GM21515 (cell line): ENCODE results near the gene MAP2.

ENCODE experiments used
- ATAC-seq: cut with Tn5 transposase; IDR thresholded peaks from one replicate; pipeline ENCODE4 v1.9.1; 2021; ENCODE audit not compliant: unreplicated experiment

The MAP2 gene

DNA sequence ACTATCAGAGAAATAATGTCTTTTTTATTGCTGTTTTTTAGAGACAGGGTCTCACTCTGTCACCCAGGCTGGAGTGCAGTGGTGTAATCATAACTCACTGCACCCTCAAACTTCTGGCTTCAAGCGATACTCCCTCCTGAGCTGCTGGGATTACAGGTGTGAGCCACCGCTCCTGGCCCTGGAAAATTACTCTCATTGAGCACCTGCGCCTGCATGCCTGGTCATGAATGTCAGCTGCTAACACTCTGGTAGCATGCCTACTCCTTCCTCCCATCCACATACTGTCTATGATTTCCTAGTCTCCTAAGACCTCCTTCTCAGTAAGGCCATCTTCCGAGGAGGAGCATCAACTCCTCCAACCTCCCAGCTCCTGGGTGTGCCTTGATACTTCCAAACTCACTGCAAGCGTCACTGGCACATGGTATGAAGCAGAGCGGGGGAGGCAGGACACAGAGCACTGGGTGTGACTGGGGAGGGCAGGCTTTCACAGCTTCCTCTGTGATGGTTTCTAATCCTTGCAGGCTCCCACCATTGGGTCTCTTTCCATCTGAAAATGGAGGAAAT lies 1.6 kb upstream of the MAP2 start:
- no peak for ATAC-seq

DNA sequence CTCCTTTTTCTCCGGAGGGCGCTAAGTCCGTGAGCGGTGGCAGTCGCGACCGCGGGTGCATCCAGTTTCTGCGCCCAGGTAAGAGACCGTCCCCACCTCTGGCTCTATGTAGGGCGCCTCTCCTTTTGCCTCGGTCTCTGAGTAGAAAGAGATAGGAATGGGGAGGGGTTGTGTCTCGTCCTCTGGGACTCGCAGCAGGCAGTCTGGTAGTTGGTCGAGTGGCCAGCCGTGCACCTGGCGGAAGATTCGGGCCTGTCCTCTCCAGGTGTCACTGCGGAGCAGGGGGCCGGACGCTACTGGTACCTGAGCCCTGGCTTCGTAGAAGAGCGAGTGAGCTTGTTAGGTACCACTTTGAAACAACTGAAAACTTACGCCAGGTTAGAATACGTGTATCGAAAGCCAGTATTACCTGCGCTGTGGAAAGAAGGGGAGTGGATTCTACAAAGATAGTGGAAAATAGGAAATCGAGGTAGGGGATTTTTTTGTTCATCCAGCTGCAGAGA lies 403 bp downstream of the MAP2 start:
- ATAC-seq: peak; percentile 16

GRCh38 chr2:209424781-209425470 lies 1.1 kb downstream of the MAP2 start:
- no peak for ATAC-seq

DNA sequence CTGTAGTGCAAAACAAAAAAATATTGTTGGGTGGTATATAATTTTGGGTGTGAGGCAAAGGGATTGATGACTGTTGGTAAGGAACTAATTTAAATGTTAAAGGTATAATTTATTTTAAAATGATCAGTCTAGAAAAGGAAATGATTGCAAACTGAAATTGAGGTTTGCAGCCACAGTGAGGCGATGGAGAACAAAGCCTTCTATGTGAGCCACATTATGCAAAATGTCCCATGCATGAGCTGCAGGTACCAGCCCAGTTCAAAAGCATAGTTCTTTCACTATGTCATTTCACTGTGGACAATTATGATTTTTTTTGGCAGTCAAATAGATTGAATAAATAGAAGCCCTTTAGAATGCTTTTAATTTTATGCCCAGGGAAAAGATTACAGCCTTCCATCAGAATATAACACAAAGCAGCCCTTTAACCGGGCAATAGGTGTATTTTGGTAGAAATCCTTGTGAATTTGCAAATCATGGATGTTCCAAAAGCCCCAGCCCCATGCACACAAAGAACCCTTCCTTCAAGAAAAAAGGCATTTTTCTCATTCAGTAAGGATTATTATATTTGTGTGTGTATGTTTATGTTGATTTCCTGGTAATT lies 1.7 kb downstream of the MAP2 start:
- peak; percentile 31 for ATAC-seq

DNA sequence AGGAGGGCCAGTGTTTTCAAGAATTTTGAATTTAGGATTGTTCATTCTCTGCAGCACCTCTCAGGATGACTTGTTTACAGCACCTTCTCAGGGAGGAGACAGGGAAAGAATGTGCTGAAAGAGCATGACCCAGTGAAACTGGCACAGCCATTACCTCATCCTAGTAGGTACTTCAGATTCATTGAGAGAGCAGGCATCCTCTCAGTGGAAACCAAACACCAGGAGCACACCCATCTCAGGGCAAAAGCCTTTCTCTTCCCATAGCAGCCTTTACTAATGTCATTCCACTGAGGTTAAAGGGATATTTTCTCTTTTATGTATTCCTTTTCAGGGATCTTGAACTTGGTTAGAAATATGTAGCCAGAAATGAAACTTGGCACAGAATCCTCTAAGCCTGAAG lies 2.6 kb downstream of the MAP2 start:
- ATAC-seq: no peak

GRCh38 chr2:209431701-209432100 lies 7.9 kb downstream of the MAP2 start:
- ATAC-seq: no peak

GRCh38 chr2:209441541-209441940 lies 17.7 kb downstream of the MAP2 start:
- ATAC-seq: no peak

DNA sequence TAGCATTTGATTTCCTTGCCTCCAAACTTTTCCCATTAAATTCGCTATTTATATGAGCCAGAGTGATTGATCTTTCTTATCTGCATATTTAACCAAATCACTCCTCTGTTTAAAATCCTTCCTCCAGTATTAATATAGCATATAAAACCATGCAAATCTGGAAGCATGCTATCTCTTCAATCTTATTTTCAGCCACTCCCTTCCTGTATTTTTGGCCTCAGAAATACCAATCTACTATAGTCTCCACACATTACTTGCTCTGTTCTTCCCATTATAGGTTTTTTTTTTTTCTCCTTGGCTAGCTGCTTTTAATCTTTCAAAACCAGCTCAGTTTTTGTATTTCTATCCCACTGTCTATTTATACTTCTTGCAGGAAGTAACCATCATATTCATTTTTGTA lies 19.1 kb downstream of the MAP2 start:
- ATAC-seq: no peak

DNA sequence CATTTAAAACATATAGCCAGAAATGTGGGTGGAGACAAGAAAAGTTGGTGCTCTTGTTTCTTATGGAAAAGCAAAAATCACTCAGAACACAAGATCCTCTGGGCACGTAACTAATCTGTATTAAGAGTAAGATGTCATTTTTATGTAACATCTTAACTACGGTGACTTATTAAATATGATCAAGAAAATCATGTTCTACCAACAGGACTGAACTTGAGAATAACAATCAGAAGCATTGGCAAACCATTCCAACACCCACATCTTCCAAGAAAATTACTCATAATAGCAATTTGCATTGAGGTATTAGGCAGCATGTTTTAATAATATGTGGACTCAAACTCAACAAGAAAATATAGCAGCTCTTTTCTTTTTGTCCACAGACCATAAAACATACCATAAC lies 21.6 kb downstream of the MAP2 start:
- ATAC-seq: no peak

DNA sequence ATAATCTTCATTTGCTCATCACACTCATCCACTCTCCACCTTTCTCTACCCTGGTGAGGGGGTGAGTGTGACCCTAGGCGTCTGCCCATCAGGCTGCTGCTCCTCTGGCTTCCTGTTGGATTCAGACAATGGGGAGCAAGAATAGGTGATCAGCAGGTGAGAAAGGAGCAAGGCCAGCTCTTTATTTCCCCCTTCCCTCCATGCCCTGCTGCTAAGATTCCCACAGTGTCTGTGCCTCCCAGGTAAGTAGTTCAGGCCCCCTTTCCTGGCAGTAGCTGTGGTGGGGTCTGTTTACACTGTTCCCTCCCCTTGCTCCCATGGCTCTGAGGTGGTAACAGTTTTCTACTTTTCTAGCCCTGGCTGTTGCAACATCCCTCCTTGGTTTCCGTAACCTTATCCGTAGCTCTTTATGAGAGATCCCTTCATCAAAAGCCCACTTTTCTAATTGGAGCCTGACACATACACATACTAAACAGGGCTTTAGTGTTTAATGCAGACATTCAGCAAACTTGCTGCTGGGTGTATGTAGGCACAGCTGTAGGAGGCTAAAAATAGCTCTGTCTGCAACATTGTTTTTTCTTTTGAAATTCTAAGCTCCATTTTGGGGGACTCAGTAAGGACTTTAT lies 27.5 kb downstream of the MAP2 start:
- no peak for ATAC-seq

DNA sequence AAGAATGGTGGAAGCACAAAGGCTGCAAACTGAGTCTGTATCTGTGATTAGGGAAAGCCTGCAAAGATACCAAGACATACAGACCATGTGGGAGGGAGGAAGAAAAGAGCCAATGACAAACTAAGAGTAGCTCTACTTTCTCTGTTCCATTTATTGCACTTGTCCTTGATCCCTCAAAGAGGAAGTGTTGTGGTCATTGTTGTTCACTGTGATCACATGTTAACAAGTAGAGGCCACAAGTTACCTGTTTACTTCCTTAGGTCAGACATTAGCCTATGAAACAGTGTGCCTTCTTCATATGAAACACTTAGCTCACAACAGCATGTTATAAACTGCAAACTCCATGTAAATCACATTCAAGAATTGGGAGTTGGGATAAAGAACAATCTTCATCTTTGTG lies 32.6 kb downstream of the MAP2 start:
- ATAC-seq: no peak

GRCh38 chr2:209458008-209458979 lies 34.4 kb downstream of the MAP2 start:
- ATAC-seq: no peak

DNA sequence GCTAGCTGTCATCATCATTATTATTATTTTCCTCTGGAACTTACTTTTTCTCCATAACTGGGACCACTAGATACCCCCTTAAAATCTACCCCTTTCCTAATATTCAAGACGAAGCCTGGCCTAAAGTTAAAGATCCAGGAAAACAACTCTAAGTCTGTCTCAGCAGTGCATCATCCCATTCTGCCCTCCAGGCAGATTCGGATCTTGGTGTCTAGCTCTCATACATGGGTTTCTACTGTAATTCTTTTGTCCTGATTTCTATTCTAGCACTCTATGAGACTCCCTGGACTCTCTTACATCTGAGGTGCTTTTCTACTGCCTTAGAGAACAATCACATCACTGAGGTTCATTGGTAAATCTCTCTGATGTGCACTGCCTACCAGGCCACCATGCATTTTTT lies 35.5 kb downstream of the MAP2 start:
- no peak for ATAC-seq

DNA sequence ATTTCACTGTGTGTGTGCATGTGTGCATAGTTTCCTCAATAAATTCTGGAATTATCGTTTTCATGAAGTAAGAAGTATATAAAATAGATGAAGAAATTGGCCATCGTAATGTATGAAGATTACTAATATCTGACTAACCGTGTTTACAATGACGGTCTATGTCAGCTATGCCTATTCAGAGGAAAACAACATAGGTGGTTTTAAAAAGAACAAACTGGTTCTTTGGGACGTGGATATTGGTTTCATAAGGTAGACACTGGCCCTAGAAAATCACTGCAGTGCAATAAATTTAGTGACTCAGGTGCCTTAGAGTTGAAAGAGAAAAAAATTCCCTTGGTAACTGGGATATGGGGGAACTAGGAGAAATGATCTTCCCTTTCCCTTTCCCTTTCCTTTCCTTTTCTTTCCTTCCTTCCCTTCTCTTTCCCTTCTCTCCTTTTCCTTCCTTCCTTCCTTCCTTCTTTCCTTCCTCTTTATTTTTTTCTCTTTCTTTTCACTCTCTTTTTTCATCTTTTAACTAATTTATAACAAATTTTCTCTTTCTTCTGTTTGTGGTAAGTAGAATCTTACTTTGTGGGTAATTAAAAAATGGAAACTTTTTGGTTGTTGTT lies 36.4 kb downstream of the MAP2 start:
- no peak for ATAC-seq

DNA sequence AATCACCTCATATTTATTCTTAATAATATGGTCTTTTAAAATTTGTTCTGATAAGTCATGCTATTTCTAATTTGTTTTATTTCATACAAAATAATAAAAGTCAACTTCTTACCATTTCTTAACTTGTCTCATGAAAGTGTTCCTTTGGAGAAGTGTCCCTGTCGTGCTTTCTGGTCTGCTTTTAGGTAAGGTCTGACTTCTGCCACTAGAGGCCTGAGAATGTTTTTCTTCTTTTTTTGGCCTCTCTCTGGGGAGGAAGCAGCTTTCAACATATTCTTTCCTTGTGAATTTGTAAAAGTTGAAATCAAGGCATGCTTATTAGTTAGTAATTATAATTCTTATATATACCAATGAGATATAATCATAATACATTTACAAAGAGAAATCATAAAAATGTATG lies 39.4 kb downstream of the MAP2 start:
- no peak for ATAC-seq

DNA sequence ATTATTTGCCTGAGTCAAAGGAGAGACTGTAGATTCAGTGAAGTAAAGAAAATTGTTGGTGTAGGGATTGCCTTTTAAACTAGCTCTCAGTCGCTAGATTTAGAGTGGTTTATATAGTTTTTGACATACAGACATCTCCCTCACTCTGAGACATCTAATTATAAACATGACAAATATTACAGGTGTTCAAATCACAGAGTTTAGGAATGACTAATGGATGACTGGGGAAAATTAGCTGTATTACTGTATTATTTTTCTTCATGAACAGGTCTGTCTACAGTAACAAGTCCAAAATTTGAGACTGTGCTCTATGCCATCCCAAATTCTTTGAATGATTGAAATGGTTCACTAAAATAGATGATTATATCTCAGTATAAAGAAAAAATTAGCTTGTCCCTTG lies 40.0 kb downstream of the MAP2 start:
- ATAC-seq: no peak

GRCh38 chr2:209468846-209469245 lies 45.0 kb downstream of the MAP2 start:
- ATAC-seq: no peak

DNA sequence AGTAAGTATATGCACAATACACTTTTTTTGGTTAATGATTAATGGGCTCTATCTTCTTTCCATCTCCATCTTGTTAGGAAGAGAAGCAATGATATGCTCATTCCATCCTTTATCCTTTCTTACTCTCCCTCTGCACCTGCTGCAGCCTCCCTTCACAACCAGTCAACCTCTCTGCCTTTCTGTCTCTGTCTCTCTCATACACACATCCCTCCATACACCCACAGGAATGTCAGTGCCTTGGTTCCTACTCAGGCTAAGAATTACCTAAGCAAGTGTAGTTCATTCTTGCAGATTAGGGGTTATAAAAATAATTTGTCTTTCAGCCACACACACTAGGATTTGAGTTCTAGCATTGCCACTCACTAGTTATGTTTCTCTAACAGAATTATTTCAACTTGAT lies 45.6 kb downstream of the MAP2 start:
- ATAC-seq: no peak

DNA sequence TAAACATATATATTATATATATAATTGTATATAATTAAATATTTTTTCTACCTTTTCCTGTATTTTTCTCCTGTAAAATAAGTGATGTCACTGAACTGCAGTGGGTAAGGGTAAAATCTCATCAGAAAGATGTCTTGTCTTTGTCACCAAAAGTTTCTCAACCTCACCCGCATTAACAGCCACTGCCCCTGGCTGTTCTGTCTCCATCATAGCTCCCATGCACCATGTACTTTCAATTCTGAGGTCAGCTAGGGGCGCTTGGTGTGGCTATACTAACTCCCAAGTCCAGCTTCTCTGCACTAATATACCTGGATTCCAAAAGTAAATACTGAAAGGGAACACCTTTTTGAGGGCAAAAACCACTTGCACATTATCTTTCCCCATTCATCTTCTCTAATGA lies 46.6 kb downstream of the MAP2 start:
- no peak for ATAC-seq

DNA sequence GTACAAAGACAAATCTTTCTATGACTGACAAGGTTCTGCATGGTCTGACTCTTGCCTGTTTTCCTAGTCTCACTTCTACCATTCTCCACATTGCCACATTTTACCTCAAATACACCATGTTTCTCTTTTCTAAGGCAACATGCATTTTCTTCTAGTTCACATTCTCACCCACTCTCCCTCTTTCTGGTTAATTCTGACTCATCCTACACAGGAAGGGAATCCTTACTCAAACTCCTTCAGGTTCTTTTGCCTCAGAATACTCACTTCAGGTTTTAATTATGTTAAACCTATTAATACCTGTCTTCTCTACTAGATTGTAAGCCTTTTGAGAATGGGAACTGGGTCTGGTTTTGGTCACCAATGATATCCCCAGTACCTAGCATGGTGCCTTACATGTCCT lies 47.2 kb downstream of the MAP2 start:
- ATAC-seq: no peak
